ENCODE data around the gene GCNT2. TPM values are rescaled to one million over a fixed set of nuclear protein-coding genes. Genes with fewer than 3 reads are reported as not detected.

The GCNT2 gene
- total and polyA plus RNA-seq, 2 of the 8 experiments (the other 6 are each of a cell fraction or from before 2014, with no cell fraction given), result 19.3 to 52.5 TPM

- H3K18ac ChIP-seq (ENCODE audit: extremely low read depth, low read length), result no peak overlapping the region
- DNase-seq (ENCODE audit: low read depth in 1 of 2, low spot score in 2 of 2) (no peak), FAIRE-seq (no peak)
- no peak overlapping the region for H3K23ac ChIP-seq (ENCODE audit: insufficient read length)
- H3K27me3 ChIP-seq (replicated peaks in 1 of 4; ENCODE audit: control insufficient read depth in 3 of 4, extremely low read depth in 1 of 4, insufficient read depth in 3 of 4, low read length in 3 of 4), result no peaks in the 10 kb centered on the region
- H3K4me2 ChIP-seq (ENCODE audit: insufficient read depth in 1 of 2, low read depth in 2 of 2, low read length in 2 of 2), result no peak overlapping the region
- no peak overlapping the region for H2AK5ac ChIP-seq (ENCODE audit: low read depth, low read length)
- H2BK12ac ChIP-seq (ENCODE audit: low read depth, low read length), result no peak overlapping the region
- TF ChIP-seq SIN3A (conservative IDR thresholded peaks at IDR 0.05 in 1 of 2, IDR thresholded peaks at IDR 0.05 in 1 of 2; ENCODE audit: low read depth in 1 of 2, low read length in 2 of 2) (no peak), SP1 (IDR thresholded peaks at IDR 0.05; ENCODE audit: low read depth, low read length) (no peak)
- H3K56ac ChIP-seq (replicated peaks; ENCODE audit: insufficient read length, low read depth, low read length), result no peak overlapping the region
- H3K14ac ChIP-seq (ENCODE audit: insufficient read length), result no peak overlapping the region
- POLR2A ChIA-PET (ENCODE audit: partially characterized antibody), result interaction anchor here (1.3 to 1.6 kb wide), 3 partner anchors 11 to 130 kb away, joined by 3 to 7 read pairs (median 5); no protein-coding TSS in a partner anchor
- H3K36me3 ChIP-seq (ENCODE audit: control insufficient read depth in 2 of 4, insufficient read depth in 4 of 4, low read length in 3 of 4), result no peaks in the 10 kb centered on the region
- H2BK20ac ChIP-seq (ENCODE audit: low read length), result no peak overlapping the region
- no peak overlapping the region for H4K5ac ChIP-seq (ENCODE audit: insufficient read length, low read depth, low read length)
- H3K4me1 ChIP-seq (replicated peaks in 1 of 4; ENCODE audit: control insufficient read depth in 3 of 4, insufficient read depth in 4 of 4, low read length in 3 of 4), result peaks cover 0 to 3% (median 0%) of the 10 kb centered on the region in 4 experiments; a peak in 2 of 7 replicates
- no peaks in the 10 kb centered on the region for H3K79me2 ChIP-seq (ENCODE audit: control insufficient read depth in 1 of 2, insufficient read depth in 2 of 2, low read length in 2 of 2)
- WGBS, 2 experiments (ENCODE audit: extremely low coverage in 1 of 2, insufficient coverage in 1 of 2, insufficient read length in 1 of 2, insufficient replicate concordance in 2 of 2, low coverage in 1 of 2, low lambda C conversion rate in 2 of 2, missing lambda C conversion rate in 1 of 2), result 90% methylated on average over 2 of the region's 2 CpGs; no CpG with 5 or more reads in 1 of the 2 experiments
- no peak overlapping the region for H3K9ac ChIP-seq (replicated peaks in 1 of 4; ENCODE audit: extremely low read depth in 1 of 4, low read depth in 3 of 4, low read length in 3 of 4)
- H4K20me1 ChIP-seq (replicated peaks in 1 of 2; ENCODE audit: control insufficient read depth in 1 of 2, insufficient read depth in 2 of 2, low read length in 2 of 2), result no peaks in the 10 kb centered on the region
- H3K9me3 ChIP-seq (ENCODE audit: insufficient read depth in 2 of 2, low read depth in 1 of 2, low read length in 1 of 2), result no peaks in the 10 kb centered on the region
- no peak overlapping the region for H2AFZ ChIP-seq (ENCODE audit: low read length)
- no peaks in the 10 kb centered on the region for H3K23me2 ChIP-seq (ENCODE audit: low read depth, low read length)
- H3K4ac ChIP-seq (replicated peaks; ENCODE audit: insufficient read length, low read depth, low read length), result no peak overlapping the region
- H2BK120ac ChIP-seq (replicated peaks; ENCODE audit: low read depth, low read length), result no peak overlapping the region
- CTCF ChIA-PET (ENCODE audit: partially characterized antibody), result interaction anchor here (0.6 to 8.5 kb wide), 42 partner anchors 9 to 291 kb away, joined by 3 to 66 read pairs (median 5); partner anchors contain the start of gene GCNT2
- H2BK15ac ChIP-seq (ENCODE audit: low read length), result no peak overlapping the region
- H3K79me1 ChIP-seq (ENCODE audit: low read depth, low read length), result no peaks in the 10 kb centered on the region
- H3K27ac ChIP-seq (ENCODE audit: low read depth, low read length), result no peak overlapping the region
- no peak overlapping the region for H4K8ac ChIP-seq (ENCODE audit: extremely low read depth, insufficient read depth, low read length)
- H4K91ac ChIP-seq (replicated peaks; ENCODE audit: insufficient read length, low read length), result no peak overlapping the region
- no peak overlapping the region for H3K4me3 ChIP-seq (ENCODE audit: extremely low read depth in 1 of 4, insufficient read depth in 2 of 4, low read depth in 3 of 4, low read length in 4 of 4)
- H2BK5ac ChIP-seq (ENCODE audit: low read depth, low read length), result no peak overlapping the region
Measured at GRCh38 chr6:10511477-10511876, 9.7 kb upstream of the GCNT2 start.
